NT2/D1 (cell line): ENCODE data around the gene PDCD1LG2.

Experiments
- DNase-seq: peaks from one replicate; pipeline ENCODE4 v3.0.0-alpha.2; 2011; ENCODE audit warnings: low read depth, low spot score
- H3K27me3 ChIP-seq: 2 replicates; pipeline ENCODE4 v1.6.0; 2011; ENCODE audit warnings: mild to moderate bottlenecking; ENCODE audit not compliant: insufficient read length, insufficient read depth
- H3K36me3 ChIP-seq: 2 replicates; pipeline ENCODE4 v1.6.1; 2011; ENCODE audit warnings: mild to moderate bottlenecking, low read length, mixed read lengths; ENCODE audit not compliant: insufficient read depth, insufficient read length
- H3K4me1 ChIP-seq: 2 replicates; pipeline ENCODE4 v1.5.1; 2011; ENCODE audit not compliant: insufficient read depth, insufficient read length
- H3K4me3 ChIP-seq: 2 replicates; pipeline ENCODE4 v1.5.1; 2011; ENCODE audit warnings: low read depth; ENCODE audit not compliant: insufficient read length
- H3K9ac ChIP-seq: 2 replicates; pipeline ENCODE4 v1.6.0; 2011; ENCODE audit warnings: low read depth; ENCODE audit not compliant: insufficient read length
- H3K9me3 ChIP-seq: 2 replicates; pipeline ENCODE4 v1.5.1; 2011; ENCODE audit warnings: mild to moderate bottlenecking, low read length; ENCODE audit not compliant: insufficient read depth
- SUZ12 ChIP-seq: IDR thresholded peaks from 2 replicates; pipeline ENCODE4 v1.6.1; 2011; ENCODE audit not compliant: insufficient read length, insufficient read depth; ENCODE audit errors: extremely low read depth
- YY1 ChIP-seq: IDR thresholded peaks from 2 replicates; pipeline ENCODE4 v1.6.1; 2011; ENCODE audit not compliant: insufficient read length, insufficient read depth
- ZNF274 ChIP-seq: IDR thresholded peaks from 2 replicates; pipeline ENCODE4 v1.6.1; 2011; ENCODE audit warnings: mild to moderate bottlenecking, low read depth, low read length

PDCD1LG2 gene

GRCh38 chr9:5614985-5615384, 104.7 kb downstream of the PDCD1LG2 start:
- no peaks in the 10 kb centered on the region for H3K9me3 ChIP-seq
- no peak overlapping the region for H3K9ac ChIP-seq
- no peaks in the 10 kb centered on the region for H3K36me3 ChIP-seq
- H3K4me3 ChIP-seq: no peak overlapping the region
- DNase-seq: no peak
- H3K4me1 ChIP-seq: no peaks in the 10 kb centered on the region
- no peaks in the 10 kb centered on the region for H3K27me3 ChIP-seq
- no peak for TF ChIP-seq ZNF274
- no peak for TF ChIP-seq SUZ12
- no peak for TF ChIP-seq YY1

- H3K27me3 ChIP-seq: no peaks in the 10 kb centered on the region
- TF ChIP-seq SUZ12 (no peak), ZNF274 (no peak), YY1 (no peak)
- no peak overlapping the region for H3K4me3 ChIP-seq
- H3K4me1 ChIP-seq: no peaks in the 10 kb centered on the region
- no peaks in the 10 kb centered on the region for H3K36me3 ChIP-seq
- DNase-seq: no peak
- H3K9ac ChIP-seq: no peak overlapping the region
- H3K9me3 ChIP-seq: no peaks in the 10 kb centered on the region
These were observed 107.4 kb downstream of the PDCD1LG2 start for GRCh38 chr9:5617749-5618148.

GRCh38 chr9:5620494-5620893, 110.2 kb downstream of the PDCD1LG2 start:
- Histone ChIP-seq H3K9ac (no peak overlapping the region), H3K4me3 (no peak overlapping the region), H3K36me3 (no peaks in the 10 kb centered on the region), H3K4me1 (no peaks in the 10 kb centered on the region), H3K27me3 (no peaks in the 10 kb centered on the region), H3K9me3 (no peaks in the 10 kb centered on the region)
- TF ChIP-seq ZNF274: no peak
- no peak for TF ChIP-seq YY1
- no peak for TF ChIP-seq SUZ12
- no peak for DNase-seq
